ENCODE measurements around the gene FNDC10. TPM values are rescaled to one million over a fixed set of nuclear protein-coding genes. Genes with fewer than 3 reads are reported as not detected.

FNDC10 gene
- total RNA-seq, 6 donors from 2014 or later: 8.7 to 21.0 (median 12.4) TPM

- 81 to 90% methylated on average over 12 of the region's 12 CpGs for WGBS, 2 donors
- H3K9me3 ChIP-seq: no peaks in the 10 kb centered on the region
- H3K27me3 ChIP-seq: no peaks in the 10 kb centered on the region
- no peak for DNase-seq
- peak overlapping the region in 3 of 4 donors; percentile 13 to 83 (median 59) for H3K27ac ChIP-seq
- ATAC-seq (ENCODE audit: low FRiP score in 2 of 2): no peak
- H3K4me1 ChIP-seq: peaks cover 11 to 44% (median 11%) of the 10 kb centered on the region in 4 donors
- TF ChIP-seq EP300 (IDR thresholded peaks at IDR 0.05) (peak in 1 of 4 donors; percentile 23), POLR2A (IDR thresholded peaks at IDR 0.05) (no peak), POLR2AphosphoS5 (IDR thresholded peaks at IDR 0.05) (no peak)
- peaks cover 17 to 63% (median 35%) of the 10 kb centered on the region in 4 donors for H3K36me3 ChIP-seq
- no peak overlapping the region for H3K4me3 ChIP-seq
Measured at GRCh38 chr1:1563688-1564087, 36.2 kb downstream of the FNDC10 start.

GRCh38 chr1:1562556-1563195 is 37.3 kb downstream of the FNDC10 start:
- peak overlapping the region; percentile 36 to 83 (median 58) for H3K27ac ChIP-seq
- peaks cover 17 to 63% (median 35%) of the 10 kb centered on the region in 4 donors for H3K36me3 ChIP-seq
- no peak overlapping the region for H3K4me3 ChIP-seq
- peaks cover 1 to 34% (median 7%) of the 10 kb centered on the region in 4 donors for H3K4me1 ChIP-seq
- no peak for DNase-seq
- 85 to 91% methylated on average over 15 to 21 of the region's 21 CpGs for WGBS, 2 donors
- no peaks in the 10 kb centered on the region for H3K9me3 ChIP-seq
- no peak for ATAC-seq (ENCODE audit: low FRiP score in 2 of 2)
- no peaks in the 10 kb centered on the region for H3K27me3 ChIP-seq
- peak in 1 of 4 donors; percentile 49 for TF ChIP-seq EP300 (IDR thresholded peaks at IDR 0.05)
- TF ChIP-seq CTCF (IDR thresholded peaks at IDR 0.05): no peak
- TF ChIP-seq POLR2AphosphoS5 (IDR thresholded peaks at IDR 0.05): peak in 1 of 2 donors; percentile 34

- 60 to 83% methylated on average over 12 to 15 of the region's 15 CpGs for WGBS, 2 donors
- peaks cover 17 to 63% (median 35%) of the 10 kb centered on the region in 4 donors for H3K36me3 ChIP-seq
- ATAC-seq (ENCODE audit: low FRiP score in 2 of 2): peak in 1 of 2 donors; percentile 20
Measured at GRCh38 chr1:1561801-1562470, 38.0 kb downstream of the FNDC10 start.

GRCh38 chr1:1560178-1560577 is 39.8 kb downstream of the FNDC10 start:
- TF ChIP-seq POLR2AphosphoS5 (IDR thresholded peaks at IDR 0.05) (no peak), POLR2A (IDR thresholded peaks at IDR 0.05) (no peak), CTCF (IDR thresholded peaks at IDR 0.05) (no peak), EP300 (IDR thresholded peaks at IDR 0.05) (no peak)
- H3K36me3 ChIP-seq: peaks cover 17 to 61% (median 36%) of the 10 kb centered on the region in 4 donors
- ATAC-seq (ENCODE audit: low FRiP score in 2 of 2): no peak

More at GRCh38 chr1:1561801-1562470, 38.0 kb downstream of the FNDC10 start:
- Histone ChIP-seq H3K27ac (peak overlapping the region; percentile 36 to 83 (median 51)), H3K4me3 (no peak overlapping the region), H3K27me3 (no peaks in the 10 kb centered on the region), H3K4me1 (peaks cover 0 to 26% (median 4%) of the 10 kb centered on the region in 4 donors), H3K9me3 (no peaks in the 10 kb centered on the region)
- TF ChIP-seq POLR2AphosphoS5 (IDR thresholded peaks at IDR 0.05) (peak in 1 of 2 donors; percentile 45), EP300 (IDR thresholded peaks at IDR 0.05) (peak in 1 of 4 donors; percentile 8), POLR2A (IDR thresholded peaks at IDR 0.05) (no peak)
- DNase-seq: no peak

GRCh38 chr1:1559066-1559465 is 40.9 kb downstream of the FNDC10 start:
- WGBS, 2 donors: 86 to 89% methylated on average over 17 of the region's 17 CpGs

More at GRCh38 chr1:1560178-1560577, 39.8 kb downstream of the FNDC10 start:
- DNase-seq: no peak
- Histone ChIP-seq H3K27me3 (no peaks in the 10 kb centered on the region), H3K4me1 (peaks cover 0 to 15% (median 4%) of the 10 kb centered on the region in 4 donors), H3K27ac (no peak overlapping the region), H3K4me3 (no peak overlapping the region), H3K9me3 (no peaks in the 10 kb centered on the region)
- WGBS, 2 donors: 90 to 96% methylated on average over 4 to 9 of the region's 9 CpGs

More at GRCh38 chr1:1559066-1559465, 40.9 kb downstream of the FNDC10 start:
- peaks cover 11 to 53% (median 32%) of the 10 kb centered on the region in 4 donors for H3K36me3 ChIP-seq
- DNase-seq (no peak), ATAC-seq (ENCODE audit: low FRiP score in 2 of 2) (no peak)
- H3K4me1 ChIP-seq: peaks cover 0 to 24% (median 4%) of the 10 kb centered on the region in 4 donors
- no peak overlapping the region for H3K27ac ChIP-seq
- no peak overlapping the region for H3K4me3 ChIP-seq
- H3K9me3 ChIP-seq: no peaks in the 10 kb centered on the region
- no peak for TF ChIP-seq CTCF (IDR thresholded peaks at IDR 0.05)
- TF ChIP-seq POLR2AphosphoS5 (IDR thresholded peaks at IDR 0.05): no peak
- TF ChIP-seq POLR2A (IDR thresholded peaks at IDR 0.05): no peak
- no peak for TF ChIP-seq EP300 (IDR thresholded peaks at IDR 0.05)
- H3K27me3 ChIP-seq: no peaks in the 10 kb centered on the region

Measured in upper lobe of left lung (tissue), 6 donors.